ENCODE data around the gene CLUH.

The CLUH gene

DNA sequence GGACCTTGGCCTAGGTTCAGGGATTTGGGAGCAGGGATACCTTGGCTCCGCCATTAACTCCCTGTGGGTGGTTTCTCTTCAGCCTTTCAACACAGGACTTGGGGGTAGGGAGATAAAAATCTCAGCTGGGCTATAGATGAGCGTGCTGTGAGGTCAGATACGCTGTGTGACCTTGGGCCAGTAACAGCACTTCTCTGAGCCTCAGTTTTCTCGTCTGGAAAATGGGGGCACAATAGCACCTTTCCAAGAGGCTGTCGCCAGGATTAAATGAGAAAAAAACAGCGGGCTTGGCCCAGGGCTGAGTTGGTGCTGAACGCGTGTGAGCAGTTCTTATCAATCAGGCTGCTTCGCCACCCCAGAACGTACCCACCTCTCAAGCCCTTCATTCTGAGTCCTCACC is 20.2 kb upstream of the CLUH start:
- in situ Hi-C loops (cut with MboI; ENCODE audit: low sequenced_read_pairs, unreplicated experiment): no loop called here
- TF ChIP-seq, protein P1, sequence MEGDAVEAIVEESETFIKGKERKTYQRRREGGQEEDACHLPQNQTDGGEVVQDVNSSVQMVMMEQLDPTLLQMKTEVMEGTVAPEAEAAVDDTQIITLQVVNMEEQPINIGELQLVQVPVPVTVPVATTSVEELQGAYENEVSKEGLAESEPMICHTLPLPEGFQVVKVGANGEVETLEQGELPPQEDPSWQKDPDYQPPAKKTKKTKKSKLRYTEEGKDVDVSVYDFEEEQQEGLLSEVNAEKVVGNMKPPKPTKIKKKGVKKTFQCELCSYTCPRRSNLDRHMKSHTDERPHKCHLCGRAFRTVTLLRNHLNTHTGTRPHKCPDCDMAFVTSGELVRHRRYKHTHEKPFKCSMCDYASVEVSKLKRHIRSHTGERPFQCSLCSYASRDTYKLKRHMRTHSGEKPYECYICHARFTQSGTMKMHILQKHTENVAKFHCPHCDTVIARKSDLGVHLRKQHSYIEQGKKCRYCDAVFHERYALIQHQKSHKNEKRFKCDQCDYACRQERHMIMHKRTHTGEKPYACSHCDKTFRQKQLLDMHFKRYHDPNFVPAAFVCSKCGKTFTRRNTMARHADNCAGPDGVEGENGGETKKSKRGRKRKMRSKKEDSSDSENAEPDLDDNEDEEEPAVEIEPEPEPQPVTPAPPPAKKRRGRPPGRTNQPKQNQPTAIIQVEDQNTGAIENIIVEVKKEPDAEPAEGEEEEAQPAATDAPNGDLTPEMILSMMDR (IDR thresholded peaks at IDR 0.05; ENCODE audit: borderline replicate concordance, control extremely low read depth, extremely low read depth, insufficient read depth, missing control alignments): no peak
- DNase-seq (ENCODE audit: low spot score): no peak

DNA sequence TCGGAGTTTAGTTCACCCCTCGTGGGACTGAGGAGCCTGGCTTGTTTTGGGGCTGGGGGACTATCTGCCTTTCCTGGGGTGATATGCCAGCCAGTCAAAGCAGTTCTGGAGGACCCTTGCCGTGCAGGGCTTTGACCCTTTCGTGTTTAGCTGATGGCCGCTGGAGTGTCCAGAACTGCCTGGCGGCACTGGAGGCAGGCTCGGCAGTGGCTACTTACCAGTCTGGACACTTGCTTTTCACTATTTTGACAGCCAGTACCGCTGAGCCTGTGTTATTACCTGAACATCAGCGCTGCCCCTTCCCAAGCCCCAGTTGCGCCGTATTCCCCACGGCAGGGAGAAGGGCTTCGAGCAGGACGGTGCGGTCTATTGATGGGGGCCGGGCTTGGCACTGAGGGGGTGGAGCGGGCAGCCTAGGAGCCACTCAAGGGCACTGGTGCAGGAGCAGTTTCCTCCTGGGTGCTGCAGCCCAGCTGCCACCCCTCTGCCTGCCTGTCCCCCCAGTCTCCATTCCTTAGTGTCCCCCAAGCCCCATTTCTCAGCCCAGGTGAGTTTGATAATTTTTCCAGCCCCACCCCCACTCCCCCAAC is 19.3 kb upstream of the CLUH start:
- in situ Hi-C loops (cut with MboI; ENCODE audit: low sequenced_read_pairs, unreplicated experiment): no loop called here
- TF ChIP-seq, protein P1 (IDR thresholded peaks at IDR 0.05; ENCODE audit: borderline replicate concordance, control extremely low read depth, extremely low read depth, insufficient read depth, missing control alignments): no peak
- DNase-seq (ENCODE audit: low spot score): no peak

DNA sequence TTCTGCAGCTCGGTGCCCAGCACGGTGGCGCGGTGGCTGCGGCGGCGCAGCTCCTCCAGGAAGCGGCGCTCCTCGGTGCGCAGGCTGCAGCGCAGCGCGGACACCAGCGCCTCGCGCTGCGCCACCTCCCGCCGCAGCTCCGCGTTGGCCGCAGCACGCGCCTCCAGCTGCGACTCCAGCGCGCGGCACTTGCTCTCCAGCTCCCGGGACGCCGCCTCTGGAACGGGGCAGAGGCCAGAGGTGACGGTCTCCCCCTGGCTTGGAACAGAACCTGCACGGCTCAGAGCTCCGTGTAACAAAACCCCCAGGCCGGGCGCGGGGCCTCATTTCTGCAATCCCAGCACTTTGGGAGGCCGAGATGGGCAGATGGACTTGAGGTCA is 13.2 kb upstream of the CLUH start:
- TF ChIP-seq, protein P1 (IDR thresholded peaks at IDR 0.05; ENCODE audit: borderline replicate concordance, control extremely low read depth, extremely low read depth, insufficient read depth, missing control alignments): no peak
- peak; percentile 66 for DNase-seq (ENCODE audit: low spot score)
- in situ Hi-C loops (cut with MboI; ENCODE audit: low sequenced_read_pairs, unreplicated experiment): no loop called here

DNA sequence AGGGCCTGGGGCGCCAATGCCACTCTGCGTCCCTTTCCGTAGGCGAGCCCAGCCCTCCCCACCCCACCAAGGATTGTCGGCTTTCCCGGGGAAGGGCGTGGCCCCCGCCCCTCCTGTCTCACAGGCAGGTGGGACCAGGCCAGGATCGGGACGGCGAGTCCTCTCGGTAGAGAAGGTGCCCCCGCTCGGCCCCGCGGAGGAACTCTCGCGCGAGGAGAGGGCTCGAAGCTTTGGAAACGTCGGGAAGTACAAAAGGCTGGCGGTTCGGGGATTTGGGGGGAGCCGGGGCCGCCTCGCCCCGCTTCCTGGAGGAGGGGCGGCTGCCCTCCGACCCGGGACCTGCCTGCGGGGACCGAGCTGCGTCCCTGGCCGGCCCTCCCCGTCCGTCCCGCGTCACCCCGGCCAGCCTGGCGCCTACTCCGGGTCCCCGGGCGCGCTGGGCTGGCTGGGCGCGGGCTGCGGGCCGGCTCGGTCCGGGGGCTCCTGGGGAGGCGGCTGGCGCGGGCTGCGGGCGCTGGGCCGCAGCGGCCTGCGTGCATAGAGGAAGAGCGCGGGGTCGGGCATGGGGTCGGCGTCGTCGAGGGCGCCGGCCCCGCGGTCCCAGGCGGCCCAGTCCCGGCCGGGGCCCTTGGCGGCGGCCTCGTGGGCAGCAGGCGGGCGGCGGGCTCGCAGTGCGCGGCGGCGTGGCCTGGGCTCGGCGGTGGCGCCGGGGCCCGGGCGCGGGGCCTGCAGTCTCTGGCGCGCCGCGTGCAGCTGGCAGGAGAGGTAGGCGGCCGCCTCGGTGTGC is 12.6 kb upstream of the CLUH start:
- in situ Hi-C loops (cut with MboI; ENCODE audit: low sequenced_read_pairs, unreplicated experiment): no loop called here
- no peak for DNase-seq (ENCODE audit: low spot score)
- TF ChIP-seq, protein P1 (IDR thresholded peaks at IDR 0.05; ENCODE audit: borderline replicate concordance, control extremely low read depth, extremely low read depth, insufficient read depth, missing control alignments): no peak

DNA sequence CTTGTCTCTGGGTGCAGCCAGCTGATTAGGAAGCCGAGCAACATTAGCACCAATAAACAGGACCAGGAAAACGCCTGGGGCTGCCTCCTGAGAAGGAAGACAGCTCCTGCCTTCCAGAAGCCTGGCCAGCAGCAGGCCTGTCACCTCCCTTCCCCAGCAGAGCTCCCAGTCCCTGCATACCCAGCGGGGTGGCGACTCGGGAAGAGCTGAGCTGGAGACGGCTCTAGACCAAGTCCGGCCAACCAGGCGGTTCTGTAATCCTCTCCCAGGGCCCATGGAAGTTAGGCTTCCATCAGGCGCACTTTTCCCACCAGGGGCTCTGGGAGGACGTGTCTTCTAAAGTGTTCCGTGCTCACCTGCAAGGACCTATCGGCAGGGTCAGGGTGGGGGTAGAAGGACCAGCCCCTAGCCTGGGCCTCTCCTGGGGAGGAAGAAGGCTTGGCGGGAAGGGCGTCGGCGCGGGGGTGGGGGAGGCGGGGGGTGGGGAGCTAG is 12.0 kb upstream of the CLUH start:
- no peak for DNase-seq (ENCODE audit: low spot score)
- in situ Hi-C loops (cut with MboI; ENCODE audit: low sequenced_read_pairs, unreplicated experiment): no loop called here
- TF ChIP-seq, protein P1 (IDR thresholded peaks at IDR 0.05; ENCODE audit: borderline replicate concordance, control extremely low read depth, extremely low read depth, insufficient read depth, missing control alignments): no peak

DNA sequence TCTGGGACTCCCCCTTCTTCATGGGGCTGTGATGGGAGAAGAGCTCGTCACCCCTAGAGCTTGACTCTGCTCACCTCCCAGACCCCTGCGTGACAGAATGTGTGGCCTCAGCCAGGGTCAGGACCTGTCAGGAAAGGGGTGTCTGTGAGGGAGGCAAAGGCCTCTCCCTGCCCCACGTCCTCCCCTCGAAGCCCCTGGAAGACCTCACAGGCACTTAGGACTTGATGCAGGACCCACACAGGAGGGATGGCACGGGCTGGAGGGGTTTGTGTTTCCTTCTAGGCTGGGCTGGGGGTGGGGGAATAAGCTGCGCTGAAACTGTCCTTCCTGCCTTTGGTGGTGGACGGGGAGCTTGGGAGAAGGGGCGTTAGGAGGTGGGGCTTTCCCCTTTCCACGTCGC is 11.0 kb upstream of the CLUH start:
- TF ChIP-seq, protein P1 (IDR thresholded peaks at IDR 0.05; ENCODE audit: borderline replicate concordance, control extremely low read depth, extremely low read depth, insufficient read depth, missing control alignments): no peak
- no peak for DNase-seq (ENCODE audit: low spot score)

More for the DNA sequence above, 11.0 kb upstream of the CLUH start:
- in situ Hi-C loops (cut with MboI; ENCODE audit: low sequenced_read_pairs, unreplicated experiment): no loop called here

Data from GM13976 (cell line).